Endothelial cell of umbilical vein (primary cell): ENCODE measurements around the gene GTPBP2. TPM values are rescaled to one million over a fixed set of nuclear protein-coding genes. Genes with fewer than 3 reads are reported as not detected.

ENCODE experiments used
- BruUV-seq: library from RNA; stranded (reverse); fragments of 400-500 nt; replicated peaks from 2 replicates; lab custom pipeline; 2021; lab: Mats Ljungman, UMichigan
- CTCF ChIA-PET: fragments of 300-600, 350-600 bp; sonication (Branson Sonifier 250); formaldehyde crosslinking; loops from one replicate; lab custom pipeline; 2021; ENCODE audit warnings: antibody characterized with exemption, inconsistent platforms; lab: Charles Lee
- POLR2A ChIA-PET: fragments of 300-600, 350-600 bp; sonication (Branson Sonifier 250); formaldehyde crosslinking; loops from one replicate; lab custom pipeline; 2021; ENCODE audit warnings: antibody characterized with exemption, inconsistent platforms; lab: Charles Lee
- DNase-seq: peaks from one replicate; pipeline ENCODE4 v3.0.0-alpha.2; 2011; ENCODE audit warnings: low read depth, low spot score
- FAIRE-seq: peaks from 2 replicates; lab custom pipeline; 2011; peaks lifted over from hg19 to GRCh38; lab: Jason Lieb, UNC
- H2AFZ ChIP-seq: 2 replicates; pipeline ENCODE4 v1.6.0; 2012; ENCODE audit warnings: low read depth, low read length, control low read depth, inconsistent platforms
- H3K27ac ChIP-seq: 2 replicates; pipeline ENCODE4 v1.5.1; 2011; ENCODE audit warnings: low read depth, mild to moderate bottlenecking, control low read depth, low read length, moderate library complexity; ENCODE audit not compliant: insufficient read depth
- H3K27me3 ChIP-seq, 2 experiments: 2 replicates each; pipeline versions ENCODE4 v1.6.0 to v1.6.1; 2011; ENCODE audit warnings: low read length in 2 of 2, mixed read lengths in 1 of 2; ENCODE audit not compliant: control insufficient read depth in 2 of 2, insufficient read depth in 2 of 2
- H3K36me3 ChIP-seq, 2 experiments: 2 replicates in 1 of 2; 3 replicates in 1 of 2; pipeline ENCODE4 v1.5.1; 2011; ENCODE audit warnings: low read length in 2 of 2, mild to moderate bottlenecking in 1 of 2, moderate library complexity in 1 of 2; ENCODE audit not compliant: control insufficient read depth in 2 of 2, insufficient read depth in 2 of 2; ENCODE audit errors: extremely low read depth in 1 of 2
- H3K4me1 ChIP-seq: 3 replicates; pipeline ENCODE4 v1.5.1; 2011; ENCODE audit warnings: mild to moderate bottlenecking, low read length; ENCODE audit not compliant: control insufficient read depth, insufficient read depth; ENCODE audit errors: extremely low read depth
- H3K4me2 ChIP-seq: 2 replicates; pipeline ENCODE4 v1.6.1; 2011; ENCODE audit warnings: low read length, control low read depth, mixed read lengths; ENCODE audit not compliant: insufficient read depth
- H3K4me3 ChIP-seq, 3 experiments: fragments of 200-600 bp in 1 of 3; sonication (generic), shearing (Covaris generic) in 1 of 3; replicated peaks in 1 of 3; 2 replicates each; pipeline ENCODE4 v1.5.1; 2011 to 2016; ENCODE audit warnings: control low read depth in 3 of 3, low read length in 3 of 3, mild to moderate bottlenecking in 2 of 3, inconsistent platforms in 1 of 3, low read depth in 1 of 3, moderate library complexity in 1 of 3; ENCODE audit not compliant: insufficient read depth in 1 of 3
- H3K79me2 ChIP-seq: 2 replicates; pipeline ENCODE4 v1.6.0; 2012; ENCODE audit warnings: low read length, inconsistent platforms; ENCODE audit not compliant: control insufficient read depth, insufficient read depth
- H3K9ac ChIP-seq: replicated peaks from 2 replicates; pipeline ENCODE3; 2011; ENCODE audit warnings: low read length, control low read depth; ENCODE audit not compliant: insufficient read depth; ENCODE audit errors: extremely low read depth
- H3K9me1 ChIP-seq: replicated peaks from 3 replicates; pipeline ENCODE4 v1.6.0; 2011; ENCODE audit warnings: mild to moderate bottlenecking, low read length; ENCODE audit not compliant: control insufficient read depth, insufficient read depth; ENCODE audit errors: extremely low read depth
- H3K9me3 ChIP-seq: replicated peaks from 2 replicates; pipeline ENCODE4 v1.5.1; 2012; ENCODE audit warnings: low read length, inconsistent platforms; ENCODE audit not compliant: control insufficient read depth, insufficient read depth
- H4K20me1 ChIP-seq: replicated peaks from 2 replicates; pipeline ENCODE3; 2011; ENCODE audit warnings: mild to moderate bottlenecking, low read length; ENCODE audit not compliant: control insufficient read depth, insufficient read depth; ENCODE audit errors: extremely low read depth
- CTCF ChIP-seq, 2 donors: IDR thresholded peaks; 1 replicate in 1 of 2; 2 replicates in 1 of 2; pipeline ENCODE4 v1.5.1; 2011; ENCODE audit warnings: low read length in 2 of 2, mild to moderate bottlenecking in 2 of 2, moderate library complexity in 2 of 2, control low read depth in 1 of 2, inconsistent platforms in 1 of 2, low read depth in 1 of 2; ENCODE audit not compliant: insufficient read depth in 1 of 2; ENCODE audit errors: extremely low read depth in 1 of 2
- EZH2 ChIP-seq: IDR thresholded peaks from 2 replicates; pipeline ENCODE4 v1.6.1; 2012; ENCODE audit warnings: borderline replicate concordance, low read depth, mild to moderate bottlenecking, moderate library complexity, low read length, inconsistent platforms; ENCODE audit not compliant: severe bottlenecking
- FOS ChIP-seq: IDR thresholded peaks from 2 replicates; pipeline ENCODE4 v1.6.1; 2011; ENCODE audit warnings: mild to moderate bottlenecking, low read length, moderate library complexity, borderline replicate concordance; ENCODE audit not compliant: insufficient read depth
- GATA2 ChIP-seq: IDR thresholded peaks from 2 replicates; pipeline ENCODE4 v1.7.0; 2011; ENCODE audit warnings: low read depth, mild to moderate bottlenecking, moderate library complexity, mixed read lengths, low read length; ENCODE audit not compliant: insufficient read length, insufficient read depth
- JUN ChIP-seq: IDR thresholded peaks from 2 replicates; pipeline ENCODE4 v1.6.1; 2011; ENCODE audit warnings: borderline replicate concordance, low read depth; ENCODE audit not compliant: insufficient read length, insufficient read depth
- MAX ChIP-seq: IDR thresholded peaks from 2 replicates; pipeline ENCODE4 v1.6.1; 2011; ENCODE audit not compliant: insufficient read depth, insufficient read length
- MYC ChIP-seq: IDR thresholded peaks from one replicate; pipeline ENCODE4 v1.6.1; 2011; ENCODE audit warnings: mild to moderate bottlenecking, low read depth, low read length
- POLR2A ChIP-seq: IDR thresholded peaks from 2 replicates; pipeline ENCODE4 v1.6.1; 2012; ENCODE audit warnings: low read depth, mild to moderate bottlenecking, control low read depth, low read length
- POLR2AphosphoS5 ChIP-seq: IDR thresholded peaks from 2 replicates; pipeline ENCODE4 v1.6.1; 2012; ENCODE audit warnings: low read depth, mild to moderate bottlenecking, control low read depth, low read length, moderate library complexity; ENCODE audit not compliant: insufficient read depth
- dilution Hi-C: fragments of 300-500 bp; cut with MboI; formaldehyde crosslinking; loops from one replicate; pipeline ENCODE4 v1.15.0; 2019; ENCODE audit warnings: low sequenced_read_pairs; ENCODE audit not compliant: extremely low pct_ligation_motif_present
- intact Hi-C: fragments of 100-400 bp; cut with micrococcal nuclease; formaldehyde crosslinking; loops from one replicate; pipeline ENCODE4 v1.10.0; 2022
- polyA plus RNA-seq, 4 experiments: library from polyadenylated mRNA; depleted of rRNA in 3 of 4; stranded (reverse) in 3 of 4; unstranded in 1 of 4; fragments of >200 nt; gene quantifications; 2 replicates each; pipeline versions ENCODE4 v1.2.1 to v1.2.3, GENCODE V29; 2011 to 2012; ENCODE audit warnings: missing spikeins in 1 of 4
- total RNA-seq: library from RNA; stranded (reverse); gene quantifications from 2 replicates; pipeline ENCODE4 v1.2.3, GENCODE V29; 2021

The GTPBP2 gene
- total and polyA plus RNA-seq, 2 donors (not counting 3 experiments of a cell fraction or from before 2014, with no cell fraction given): 87.1 to 112 TPM

- TF ChIP-seq JUN: no peak
- TF ChIP-seq MAX: no peak
- TF ChIP-seq POLR2AphosphoS5: no peak
- TF ChIP-seq MYC: no peak
- no peak for TF ChIP-seq EZH2
- TF ChIP-seq FOS: no peak
- TF ChIP-seq GATA2: no peak
- TF ChIP-seq CTCF (IDR thresholded peaks at IDR 0.05; ENCODE audit: extremely low read depth in 1 of 2, insufficient read depth in 1 of 2, low read depth in 1 of 2, low read length in 2 of 2): no peak
- TF ChIP-seq POLR2A: no peak
- ChIA-PET POLR2A (interaction anchor here (0.6 kb wide), 1 partner anchor 36 kb away, joined by 3 read pairs; no protein-coding TSS in a partner anchor), CTCF (interaction anchor here (1.0 kb wide), 1 partner anchor 14 kb away, joined by 3 read pairs; no protein-coding TSS in a partner anchor)
- H3K9ac ChIP-seq: no peak overlapping the region
- H3K79me2 ChIP-seq: peaks cover 17% of the 10 kb centered on the region
- H3K9me1 ChIP-seq: no peaks in the 10 kb centered on the region
- no peak overlapping the region for H3K27ac ChIP-seq
- intact Hi-C loops: no loop called here
- dilution Hi-C loops: no loop called here
- H3K4me3 ChIP-seq: no peak overlapping the region
- peaks cover 13% of the 10 kb centered on the region for H3K4me1 ChIP-seq
- no peak for DNase-seq
- no TSS peak for BruUV-seq
- H3K36me3 ChIP-seq: peaks cover 16 to 45% of the 10 kb centered on the region in 2 experiments
- no peak overlapping the region for H2AFZ ChIP-seq
- no peak for FAIRE-seq
- no peaks in the 10 kb centered on the region for H4K20me1 ChIP-seq
- H3K4me2 ChIP-seq: no peak overlapping the region
- H3K9me3 ChIP-seq: no peaks in the 10 kb centered on the region
- no peaks in the 10 kb centered on the region for H3K27me3 ChIP-seq
Observed at GRCh38 chr6:43622541-43622940, 6.5 kb downstream of the GTPBP2 start.
